K562 (cell line): ENCODE results near the gene SCRG1. TPM values are rescaled to one million over a fixed set of nuclear protein-coding genes. Genes with fewer than 3 reads are reported as not detected.
A peak's percentile ranks its signal among the peaks of the same experiment; 100 is the strongest.

Source experiments
- ARID3B ChIP-seq: fragments of 250-450 bp; sonication (Bioruptor Pico); IDR thresholded peaks from 2 replicates; pipeline ENCODE4 v1.4.0; 2020; ENCODE audit warnings: borderline replicate concordance
- BRF1 ChIP-seq: IDR thresholded peaks from 3 replicates; pipeline ENCODE4 v1.6.1; 2011; ENCODE audit warnings: borderline replicate concordance, mild to moderate bottlenecking; ENCODE audit not compliant: insufficient read length; ENCODE audit errors: extremely low read depth
- CHCHD3 ChIP-seq: fragments of 250-450 bp; sonication (Bioruptor Pico); IDR thresholded peaks from 2 replicates; pipeline ENCODE4 v2.1.2; 2022; ENCODE audit warnings: mild to moderate bottlenecking
- CHD4 ChIP-seq: fragments of 200-600 bp; sonication (generic); IDR thresholded peaks from 3 replicates; pipeline ENCODE4 v1.6.1; 2012; ENCODE audit warnings: low read depth, mild to moderate bottlenecking, mixed read lengths, low read length, inconsistent platforms; ENCODE audit not compliant: insufficient read depth, insufficient replicate concordance, poor library complexity, severe bottlenecking
- DEAF1 ChIP-seq: fragments of 450-650 bp; formaldehyde crosslinking; IDR thresholded peaks from 2 replicates; pipeline ENCODE4 v1.4.0; 2020; ENCODE audit warnings: mild to moderate bottlenecking, moderate library complexity
- DPF2 ChIP-seq: fragments of 450-650 bp; IDR thresholded peaks from 2 replicates; pipeline ENCODE4 v1.6.1; 2016
- EZH2 ChIP-seq: IDR thresholded peaks from 2 replicates; pipeline ENCODE4 v1.6.1; 2012; ENCODE audit warnings: low read depth, mild to moderate bottlenecking, inconsistent platforms, low read length, borderline replicate concordance
- HMG20B ChIP-seq: fragments of 250-450 bp; sonication (Bioruptor Pico); IDR thresholded peaks from 2 replicates; pipeline ENCODE4 v1.5.0; 2021; ENCODE audit warnings: mild to moderate bottlenecking
- IRF1 ChIP-seq: sonication (generic); formaldehyde crosslinking; IDR thresholded peaks from 2 replicates; pipeline ENCODE4 v1.8.0; 2022; ENCODE audit warnings: missing genetic modification reagents, mild to moderate bottlenecking, borderline replicate concordance
- KAT7 ChIP-seq: sonication (generic); formaldehyde crosslinking; IDR thresholded peaks from 2 replicates; pipeline ENCODE4 v1.8.0; 2022; ENCODE audit warnings: missing genetic modification reagents, mild to moderate bottlenecking, borderline replicate concordance
- KLF13 ChIP-seq: fragments of 450-650 bp; IDR thresholded peaks from 2 replicates; pipeline ENCODE4 v1.6.1; 2016; ENCODE audit warnings: missing genetic modification characterization, low read depth, mild to moderate bottlenecking, missing compliant biosample characterization, moderate library complexity, borderline replicate concordance
- KLF16 ChIP-seq: IDR thresholded peaks from 2 replicates; pipeline ENCODE4 v1.6.1; 2016; ENCODE audit warnings: antibody characterized with exemption
- NFATC3 ChIP-seq: fragments of 450-650 bp; IDR thresholded peaks from 2 replicates; pipeline ENCODE4 v1.6.1; 2017; ENCODE audit warnings: mild to moderate bottlenecking
- PHF20 ChIP-seq: fragments of 450-650 bp; IDR thresholded peaks from 2 replicates; pipeline ENCODE4 v1.6.1; 2018; ENCODE audit not compliant: partially characterized antibody
- POLR3G ChIP-seq: IDR thresholded peaks from 2 replicates; pipeline ENCODE4 v1.6.1; 2011; ENCODE audit not compliant: insufficient read length, insufficient replicate concordance; ENCODE audit errors: extremely low read depth
- SAFB2 ChIP-seq: fragments of 200-400 bp; formaldehyde crosslinking; IDR thresholded peaks from 2 replicates; pipeline ENCODE4 v1.6.1; 2018; ENCODE audit warnings: borderline replicate concordance, low read length, low read depth, moderate library complexity; ENCODE audit not compliant: severe bottlenecking
- SIN3B ChIP-seq: fragments of 450-650 bp; IDR thresholded peaks from 2 replicates; pipeline ENCODE4 v1.6.1; 2017; ENCODE audit warnings: low read depth, mild to moderate bottlenecking, moderate library complexity
- STAT5B ChIP-seq: fragments of 250-450 bp; sonication (Bioruptor Pico); IDR thresholded peaks from 2 replicates; pipeline ENCODE4 v1.8.0; 2021; ENCODE audit warnings: mild to moderate bottlenecking, inconsistent platforms
- TFE3 ChIP-seq: fragments of 450-650 bp; formaldehyde crosslinking; IDR thresholded peaks from 2 replicates; pipeline ENCODE4 v1.4.0; 2020; ENCODE audit warnings: mild to moderate bottlenecking, mixed read lengths
- TRIM24 ChIP-seq, 2 experiments: fragments of 450-650 bp; IDR thresholded peaks; 2 replicates each; pipeline ENCODE4 v1.6.1; 2016
- ZBTB7A ChIP-seq: IDR thresholded peaks from 2 replicates; pipeline ENCODE4 v1.6.1; 2011; ENCODE audit warnings: low read depth, mild to moderate bottlenecking, low read length, moderate library complexity, borderline replicate concordance; ENCODE audit not compliant: control insufficient read depth
- ZFX ChIP-seq: sonication (generic); formaldehyde crosslinking; IDR thresholded peaks from 2 replicates; pipeline ENCODE4 v1.8.0; 2022; ENCODE audit warnings: mild to moderate bottlenecking, missing genetic modification reagents, moderate library complexity
- ZNF551 ChIP-seq: fragments of 250-450 bp; sonication (Bioruptor Pico); IDR thresholded peaks from 2 replicates; pipeline ENCODE4 v1.5.0; 2021; ENCODE audit warnings: mild to moderate bottlenecking, moderate library complexity
- polyA plus RNA-seq, 8 experiments: library from polyadenylated mRNA; depleted of rRNA in 4 of 8; stranded (reverse) in 5 of 8; unstranded in 3 of 8; fragments of >200 nt; fragmentation: Nextera tagmentation in 2 of 8; fragmentation: Illumina TruSeq in 1 of 8; extraction: Ambion mirVana in 2 of 8; extraction: Trizol in 1 of 8; gene quantifications; 2 replicates each; pipeline versions ENCODE4 v1.2.1 to v1.2.3, GENCODE V29; 2011 to 2014; ENCODE audit warnings: inconsistent platforms in 1 of 8, missing spikeins in 1 of 8
- total RNA-seq, 7 experiments: library from RNA; depleted of rRNA in 6 of 7; stranded (reverse); fragments of >200 nt in 6 of 7; fragmentation: Illumina TruSeq in 2 of 7; extraction: Trizol in 2 of 7; gene quantifications; 2 replicates each; pipeline versions ENCODE4 v1.2.1 to v1.2.3, GENCODE V29; 2011 to 2021; ENCODE audit warnings: low replicate concordance in 1 of 7

SCRG1 gene
- total and polyA plus RNA-seq, 9 of the 15 experiments (the other 6 are each of a cell fraction or from before 2014, with no cell fraction given) = 0.01 TPM; not detected in 7

- TF ChIP-seq TFE3 (no peak), CHCHD3 (CRISPR knock-in tag) (0 out of 2 replicates have a peak, but pooled peaks have one; percentile 76), SIN3B (no peak), IRF1 (CRISPR knock-in tag) (no peak), ZBTB7A (peak; percentile 85; the same call in 1 of the 2 replicates), ZFX (CRISPR knock-in tag) (peak; percentile 90), EZH2 (no peak), CHD4 (no peak), STAT5B (CRISPR knock-in tag) (no peak), DPF2 (no peak; the same call in 1 of the 2 replicates), POLR3G (no peak), ARID3B (no peak), TRIM24 (IDR thresholded peaks at IDR 0.05) (no peak), DEAF1 (CRISPR knock-in tag) (no peak), HMG20B (CRISPR knock-in tag) (no peak), SAFB2 (no peak), NFATC3 (no peak), KAT7 (CRISPR knock-in tag) (no peak; the same call in 1 of the 2 replicates), KLF13 (tag) (peak; percentile 88), PHF20 (no peak), KLF16 (no peak), ZNF551 (no peak), BRF1 (no peak)
Measured at GRCh38 chr4:173334891-173335752, 63.8 kb downstream of the SCRG1 start (continued).
